Measurements from ENCODE around the gene ICAM5. TPM values are rescaled to one million over a fixed set of nuclear protein-coding genes. Genes with fewer than 3 reads are reported as not detected.
A peak's percentile ranks its signal among the peaks of the same experiment; 100 is the strongest.

Gene ICAM5
- total RNA-seq, 2 experiments from 2014 or later = 5.0 to 5.3 TPM

DNA sequence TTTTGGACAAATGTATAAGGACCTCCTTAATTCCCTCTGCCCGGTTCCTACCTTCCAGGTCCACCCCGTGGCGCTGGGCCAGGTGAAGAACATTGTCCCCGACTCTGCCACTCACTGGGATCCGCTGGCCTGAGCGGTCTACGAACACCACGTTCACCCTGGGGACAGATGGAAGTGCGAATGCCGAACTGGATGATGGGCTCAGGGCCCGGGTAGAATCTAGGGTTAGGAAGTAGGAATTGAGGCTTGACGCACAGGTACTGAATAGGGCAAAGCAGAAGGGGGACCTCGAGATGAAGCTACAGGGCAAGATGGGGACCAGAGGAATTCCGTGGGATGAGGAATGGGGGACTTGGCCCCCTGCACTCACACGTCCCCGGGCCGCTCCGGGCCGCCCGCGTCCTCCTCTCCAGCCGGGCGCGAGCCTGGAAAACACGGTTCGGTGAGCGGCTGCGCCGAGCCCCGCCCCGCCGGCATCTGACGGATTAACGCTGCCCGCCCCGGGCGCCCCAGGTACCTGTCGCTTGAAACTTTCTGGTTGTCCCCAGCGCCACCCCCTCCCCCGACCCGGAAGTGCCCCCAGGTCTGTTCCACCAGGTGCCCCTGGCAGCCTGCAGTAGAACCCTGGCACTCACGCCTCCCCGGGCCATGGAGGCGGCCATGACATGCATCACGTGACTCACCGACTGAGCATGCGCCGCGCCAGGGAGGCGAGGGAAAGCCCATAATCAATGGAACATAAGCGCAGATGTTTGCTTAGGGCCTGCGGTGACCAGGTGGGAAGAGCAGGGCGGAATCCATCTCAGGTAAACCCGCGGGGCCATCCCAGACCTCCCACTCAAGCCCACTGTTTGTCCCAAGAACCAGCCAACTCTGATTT is 25.8 kb downstream of the ICAM5 start, which contains the start of gene FDX2:
Gene FDX2 (minus strand): TSS at position 681 of the 880 bp plus-strand sequence. CDS start 19 bp downstream, at position 662.
- CTCF ChIA-PET = interaction anchor here (0.7 to 1.8 kb wide), 4 partner anchors 43 to 73 kb away, joined by 3 to 8 read pairs (median 6); partner anchors contain the start of gene ICAM1
- TF ChIP-seq, protein P1, sequence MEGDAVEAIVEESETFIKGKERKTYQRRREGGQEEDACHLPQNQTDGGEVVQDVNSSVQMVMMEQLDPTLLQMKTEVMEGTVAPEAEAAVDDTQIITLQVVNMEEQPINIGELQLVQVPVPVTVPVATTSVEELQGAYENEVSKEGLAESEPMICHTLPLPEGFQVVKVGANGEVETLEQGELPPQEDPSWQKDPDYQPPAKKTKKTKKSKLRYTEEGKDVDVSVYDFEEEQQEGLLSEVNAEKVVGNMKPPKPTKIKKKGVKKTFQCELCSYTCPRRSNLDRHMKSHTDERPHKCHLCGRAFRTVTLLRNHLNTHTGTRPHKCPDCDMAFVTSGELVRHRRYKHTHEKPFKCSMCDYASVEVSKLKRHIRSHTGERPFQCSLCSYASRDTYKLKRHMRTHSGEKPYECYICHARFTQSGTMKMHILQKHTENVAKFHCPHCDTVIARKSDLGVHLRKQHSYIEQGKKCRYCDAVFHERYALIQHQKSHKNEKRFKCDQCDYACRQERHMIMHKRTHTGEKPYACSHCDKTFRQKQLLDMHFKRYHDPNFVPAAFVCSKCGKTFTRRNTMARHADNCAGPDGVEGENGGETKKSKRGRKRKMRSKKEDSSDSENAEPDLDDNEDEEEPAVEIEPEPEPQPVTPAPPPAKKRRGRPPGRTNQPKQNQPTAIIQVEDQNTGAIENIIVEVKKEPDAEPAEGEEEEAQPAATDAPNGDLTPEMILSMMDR (IDR thresholded peaks at IDR 0.05) = no peak
- peaks cover 28% of the 10 kb centered on the region for H3K36me3 Mint-ChIP-seq (ENCODE audit: low read depth)
- H3K27ac Mint-ChIP-seq = peak within 1 kb of the TSS; percentile 77
- peak; percentile 95 for DNase-seq
- peak within 1 kb of the TSS; percentile 93 for H3K4me3 Mint-ChIP-seq
- ATAC-seq = peak; percentile 93
- POLR2A ChIA-PET = interaction anchor here (0.7 to 5.8 kb wide), 9 partner anchors 9 to 44 kb away, joined by 3 to 25 read pairs (median 3); partner anchors contain the start of genes ICAM5 and RAVER1
- intact Hi-C loops (cut with micrococcal nuclease) = no loop called here
- H3K9me3 Mint-ChIP-seq = no peaks in the 10 kb centered on the region
- peaks cover 16% of the 10 kb centered on the region for H3K4me1 Mint-ChIP-seq (ENCODE audit: low read depth)
- no peaks in the 10 kb centered on the region for H3K27me3 Mint-ChIP-seq

GRCh38 chr19:10316229-10317044 is 26.7 kb downstream of the ICAM5 start:
- DNase-seq = no peak
- TF ChIP-seq, protein P1 (IDR thresholded peaks at IDR 0.05) = no peak
- Mint-ChIP-seq H3K4me3 (peak overlapping the region; percentile 93), H3K36me3 (ENCODE audit: low read depth) (peaks cover 28% of the 10 kb centered on the region), H3K27ac (peak overlapping the region; percentile 77), H3K9me3 (no peaks in the 10 kb centered on the region), H3K4me1 (ENCODE audit: low read depth) (peaks cover 16% of the 10 kb centered on the region), H3K27me3 (no peaks in the 10 kb centered on the region)
- intact Hi-C loops (cut with micrococcal nuclease) = no loop called here
- ATAC-seq = peak; percentile 10
- ChIA-PET CTCF (no interaction called here), POLR2A (interaction anchor here (0.5 to 5.8 kb wide), 5 partner anchors 8 to 27 kb away, joined by 3 to 25 read pairs (median 8); partner anchors contain the start of genes ICAM5 and RAVER1)

- ChIA-PET CTCF (no interaction called here), POLR2A (interaction anchor here (0.8 to 5.8 kb wide), 4 partner anchors 13 to 28 kb away, joined by 7 to 25 read pairs (median 9); partner anchors contain the start of genes ICAM5 and RAVER1)
- peaks cover 32% of the 10 kb centered on the region for H3K36me3 Mint-ChIP-seq (ENCODE audit: low read depth)
- DNase-seq (no peak), ATAC-seq (no peak)
- intact Hi-C loops (cut with micrococcal nuclease) = no loop called here
- H3K4me1 Mint-ChIP-seq (ENCODE audit: low read depth) = peaks cover 16% of the 10 kb centered on the region
- H3K9me3 Mint-ChIP-seq = no peaks in the 10 kb centered on the region
- H3K4me3 Mint-ChIP-seq = no peak overlapping the region
- TF ChIP-seq, protein P1 (IDR thresholded peaks at IDR 0.05) = no peak
- no peaks in the 10 kb centered on the region for H3K27me3 Mint-ChIP-seq
- H3K27ac Mint-ChIP-seq = peak overlapping the region; percentile 49
These were observed 27.5 kb downstream of the ICAM5 start for GRCh38 chr19:10317045-10317856.

DNA sequence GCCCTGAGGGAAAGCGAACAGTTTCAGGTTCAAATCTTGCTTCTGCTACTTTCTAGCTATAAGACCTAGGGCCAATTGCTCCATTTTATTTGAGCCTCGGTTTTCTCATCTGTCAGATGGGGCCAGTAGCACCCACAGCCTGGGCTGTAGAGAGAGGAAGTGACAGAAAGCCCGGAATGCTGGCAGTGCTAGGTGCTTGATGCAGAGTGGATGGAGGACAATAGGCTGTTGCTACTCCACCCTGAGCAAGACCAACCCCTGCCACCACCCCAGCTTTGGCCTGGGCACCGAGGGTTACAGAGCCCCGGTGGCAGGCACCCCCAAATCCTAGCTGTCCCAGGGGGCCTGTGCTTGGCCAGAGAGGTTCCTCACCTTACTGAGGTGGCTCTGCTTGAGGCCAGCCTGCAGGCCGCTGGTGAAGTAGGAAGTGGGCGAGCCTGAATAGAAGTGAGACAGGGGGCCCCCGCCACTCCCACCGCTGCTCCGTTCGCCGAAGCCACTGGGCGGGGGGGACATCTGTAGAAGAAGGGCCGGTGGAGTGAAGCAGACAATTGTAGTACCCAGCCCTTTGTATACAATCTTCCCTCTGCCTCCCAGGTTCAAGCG is 28.2 kb downstream of the ICAM5 start:
- Mint-ChIP-seq H3K4me1 (ENCODE audit: low read depth) (peaks cover 16% of the 10 kb centered on the region), H3K4me3 (no peak overlapping the region), H3K27me3 (no peaks in the 10 kb centered on the region), H3K27ac (no peak overlapping the region), H3K9me3 (no peaks in the 10 kb centered on the region), H3K36me3 (ENCODE audit: low read depth) (peaks cover 34% of the 10 kb centered on the region)
- TF ChIP-seq, protein P1 (IDR thresholded peaks at IDR 0.05) = no peak
- ChIA-PET CTCF (no interaction called here), POLR2A (interaction anchor here (0.7 to 5.8 kb wide), 5 partner anchors 11 to 29 kb away, joined by 3 to 25 read pairs (median 6); partner anchors contain the start of gene RAVER1)
- intact Hi-C loops (cut with micrococcal nuclease) = no loop called here
- ATAC-seq (no peak), DNase-seq (no peak)

Data from activated CD8-positive, alpha-beta T cell treated with anti-CD3 and anti-CD28 coated beads for 36 hours (primary cell).